Stimulated activated CD8-positive, alpha-beta memory T cell treated with anti-CD3 and anti-CD28 coated beads, Interleukin-2, amount 100 ng/mL, for 1 hour (primary cell): ENCODE results near the gene ILRUN.
"Not testable (repeated sequence)": the region's sequence is repeated elsewhere in the genome, so short reads cannot be mapped to it uniquely, and the experiment has no call there.

ENCODE experiments used
- DNase-seq, 2 donors: peaks; one replicate each; pipeline ENCODE4 v3.0.0-alpha.2; 2020; ENCODE audit warnings: low read depth in 2 of 2

ILRUN gene

DNA sequence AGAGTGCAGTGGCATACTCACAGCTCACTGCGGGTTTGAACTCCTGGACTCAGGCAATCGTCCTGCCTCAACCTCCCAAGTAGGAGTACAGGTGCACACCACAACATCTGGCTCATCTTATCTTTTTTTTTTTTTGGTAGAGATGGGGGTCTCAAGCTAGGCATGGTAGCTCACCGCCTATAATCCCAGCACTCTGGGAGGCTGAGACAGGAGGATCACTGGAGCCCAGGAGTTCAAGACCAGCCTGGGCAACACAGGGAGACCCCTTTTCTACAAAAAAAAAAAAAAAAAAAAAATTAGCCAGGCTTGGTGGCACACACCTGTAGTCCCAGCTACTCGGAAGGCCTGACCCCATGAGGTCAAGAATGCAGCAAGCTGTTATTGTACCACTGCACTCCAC is 31.5 kb downstream of the ILRUN start:
- DNase-seq, result no peak

DNA sequence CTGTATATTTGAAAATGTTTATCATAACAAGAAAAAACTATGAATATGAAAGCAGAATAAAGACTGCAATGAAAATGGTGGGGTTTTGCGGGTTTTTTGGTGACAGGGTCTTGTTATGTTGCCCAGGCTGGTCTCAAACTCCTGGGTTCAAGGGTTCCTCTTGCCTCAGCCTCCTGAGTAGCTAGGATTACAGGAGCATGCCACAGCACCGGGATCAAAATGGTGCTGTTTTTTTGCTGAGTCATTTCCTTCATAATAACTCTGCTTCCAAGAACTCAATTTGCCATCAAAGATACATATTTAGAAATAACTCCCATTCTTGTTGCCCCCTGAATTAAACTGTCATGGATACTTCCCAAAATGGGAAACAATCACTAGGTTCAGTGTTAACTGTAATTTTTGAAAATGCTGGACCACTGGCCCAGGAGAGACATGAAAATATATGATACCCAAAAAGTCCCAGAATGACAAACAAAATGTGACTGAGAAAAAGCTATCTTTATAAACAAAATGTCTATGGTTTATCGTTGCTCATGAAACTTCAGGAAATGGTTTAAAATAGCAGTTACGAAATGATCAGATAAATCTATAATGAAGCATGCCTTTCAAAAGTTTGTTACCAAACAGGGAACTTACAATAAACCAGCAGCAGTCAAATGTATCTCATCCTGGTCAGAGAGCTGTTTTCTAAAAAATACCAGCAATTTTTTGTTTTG is 32.2 kb downstream of the ILRUN start:
- DNase-seq, result no peak

DNA sequence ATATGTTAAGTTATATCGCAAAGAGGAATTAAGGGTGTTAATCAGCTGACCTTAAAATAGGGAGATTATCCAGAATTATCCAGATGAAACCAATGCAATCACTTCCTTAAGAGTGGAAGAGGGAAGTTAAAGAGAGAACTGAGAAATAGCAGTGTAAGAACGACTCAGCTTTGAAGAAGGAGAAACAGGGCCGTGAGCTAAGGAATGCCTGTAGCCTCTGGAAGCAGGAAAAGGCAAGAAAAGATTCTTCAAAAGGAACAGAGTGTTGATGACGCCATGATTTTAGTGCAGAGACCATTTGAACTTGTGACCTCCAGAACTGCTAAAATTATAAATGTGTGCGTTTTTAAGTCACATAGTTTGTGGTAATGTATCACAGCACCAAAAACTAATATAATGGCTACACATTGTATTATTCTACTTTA is 32.7 kb downstream of the ILRUN start:
- no peak for DNase-seq

DNA sequence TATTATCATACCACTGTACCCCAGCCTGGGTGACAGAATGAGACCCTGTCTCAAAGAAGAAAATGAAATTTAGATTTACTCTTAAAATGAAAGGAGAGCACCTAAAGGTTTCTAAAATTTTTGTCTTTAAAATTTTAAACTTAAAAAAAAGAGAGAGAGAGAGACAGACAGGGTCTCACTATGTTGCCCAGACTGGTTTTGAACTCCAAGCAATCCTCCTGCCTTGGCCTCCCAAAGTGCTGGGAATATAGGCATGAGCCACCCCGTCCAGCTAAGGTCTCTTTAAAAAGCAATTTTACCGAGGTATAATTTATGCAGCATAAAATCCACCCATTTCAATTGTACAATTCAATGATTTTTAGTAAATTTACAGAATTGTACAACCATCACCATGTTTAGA is 33.2 kb downstream of the ILRUN start:
- DNase-seq, result no peak

DNA sequence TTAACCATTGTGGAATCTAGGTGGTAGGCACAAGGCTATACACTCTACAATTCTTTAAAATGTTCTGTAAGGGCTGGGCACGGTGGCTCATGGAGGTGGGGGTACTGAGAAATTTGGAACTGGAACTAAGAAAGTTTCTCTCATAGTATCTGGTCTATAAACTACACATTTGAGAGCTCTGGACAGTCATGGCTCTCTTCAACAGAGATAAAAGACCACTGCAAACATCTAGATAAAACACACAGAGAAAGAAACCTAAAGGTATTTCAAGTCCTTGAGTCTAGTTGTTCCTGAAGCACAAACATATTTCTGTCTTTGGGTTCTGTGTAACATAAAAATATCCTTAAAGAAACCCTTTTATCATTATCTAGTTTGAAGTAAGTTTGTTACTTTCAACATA is 35.2 kb downstream of the ILRUN start:
- DNase-seq, result no peak

DNA sequence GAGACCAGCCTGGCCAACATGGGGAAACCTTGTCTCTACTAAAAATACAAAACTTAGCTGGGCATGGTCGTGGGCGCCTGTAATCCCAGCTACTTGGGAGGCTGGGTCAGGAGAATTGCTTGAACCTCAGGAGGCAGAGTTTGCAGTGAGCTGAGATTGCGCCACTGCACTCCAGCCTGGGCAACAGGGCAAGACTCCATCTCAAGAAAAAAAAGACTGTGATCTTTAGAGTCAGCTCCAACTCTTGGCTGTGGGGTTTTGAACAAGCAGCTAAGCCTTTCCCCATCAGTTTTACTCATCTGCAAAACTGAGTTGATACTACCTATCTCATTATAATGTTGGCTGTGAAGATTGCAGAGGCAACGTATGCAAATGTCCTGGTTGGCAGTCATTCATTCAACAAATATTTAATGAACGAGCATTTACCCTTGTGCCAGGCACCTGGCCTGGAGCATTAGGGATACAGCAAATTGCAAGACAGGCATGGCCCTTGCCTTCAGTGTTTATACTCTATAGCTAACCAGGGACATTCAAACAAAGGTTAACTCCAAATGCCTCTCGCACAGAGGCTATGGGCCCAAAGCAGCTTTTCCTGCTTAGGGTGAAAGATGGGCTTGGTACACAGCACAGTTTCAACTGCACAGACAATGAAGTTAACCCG is 37.8 kb downstream of the ILRUN start:
- DNase-seq, result no peak

DNA sequence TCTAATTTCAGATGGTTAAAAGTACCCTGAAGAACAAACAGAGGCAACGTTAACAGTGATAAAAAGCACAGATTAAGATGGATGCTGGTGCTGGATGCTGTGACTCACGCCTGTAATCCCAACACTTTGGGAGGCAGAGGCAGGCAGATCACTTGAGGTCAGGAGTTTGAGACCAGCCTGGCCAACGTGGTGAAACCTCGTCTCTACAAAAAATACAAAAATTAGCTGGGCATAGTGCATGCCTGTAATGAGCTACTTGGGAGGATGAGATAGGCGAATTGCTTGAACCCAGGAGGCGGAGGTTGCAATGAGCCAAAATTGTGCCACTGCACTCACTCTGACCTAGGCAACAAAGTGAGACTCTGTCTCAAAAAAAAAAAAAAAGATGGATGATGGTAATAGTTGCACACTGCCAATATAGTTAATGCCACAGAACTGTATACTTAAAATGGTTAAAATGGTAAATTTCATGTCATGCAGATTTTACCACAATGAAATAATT is 38.5 kb downstream of the ILRUN start:
- not testable (repeated sequence) for DNase-seq

DNA sequence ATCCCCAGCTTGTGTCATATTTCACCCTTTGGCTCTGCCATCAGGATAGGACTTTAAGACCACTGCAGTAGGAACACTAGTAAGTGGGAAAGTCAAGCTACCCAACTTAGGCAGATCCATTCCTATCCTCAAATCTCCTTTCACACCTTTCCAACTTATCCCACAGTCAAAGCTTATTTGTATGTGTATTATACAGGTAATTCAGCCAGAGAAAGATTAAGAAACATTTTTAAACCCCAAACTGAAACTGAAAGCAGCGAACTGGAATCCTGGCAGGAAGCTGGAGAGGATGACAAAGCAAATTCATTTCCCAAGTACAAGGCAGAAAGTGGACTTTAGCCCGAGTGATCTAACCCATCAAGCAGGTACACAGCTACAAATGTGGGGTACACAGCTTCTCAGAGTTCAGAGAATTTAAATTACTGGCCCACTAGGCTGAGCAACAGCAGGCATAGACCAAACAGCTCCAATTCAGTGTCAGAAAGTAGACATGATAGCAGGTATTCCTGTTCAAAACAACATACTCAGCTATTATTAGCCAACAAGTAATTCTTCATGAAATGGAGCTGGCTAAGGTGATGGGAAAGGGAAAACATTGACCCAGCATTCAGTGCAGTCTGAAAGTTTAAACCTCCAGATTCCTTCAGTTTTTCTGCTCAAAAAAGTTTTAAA is 39.1 kb downstream of the ILRUN start:
- DNase-seq, result no peak

DNA sequence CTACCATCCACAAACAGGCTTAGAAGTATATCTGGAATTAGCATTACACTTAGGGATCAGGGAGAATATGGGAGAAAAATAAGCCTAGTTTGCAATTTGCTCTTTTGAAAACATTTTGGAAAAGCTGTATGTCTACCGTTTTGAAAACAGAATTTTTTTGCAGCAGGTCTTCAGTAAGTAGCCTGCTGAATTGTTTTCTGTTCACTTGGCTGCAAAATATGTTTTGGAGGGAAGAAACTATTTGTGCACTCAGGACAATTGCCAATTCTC is 39.6 kb downstream of the ILRUN start:
- no peak for DNase-seq

DNA sequence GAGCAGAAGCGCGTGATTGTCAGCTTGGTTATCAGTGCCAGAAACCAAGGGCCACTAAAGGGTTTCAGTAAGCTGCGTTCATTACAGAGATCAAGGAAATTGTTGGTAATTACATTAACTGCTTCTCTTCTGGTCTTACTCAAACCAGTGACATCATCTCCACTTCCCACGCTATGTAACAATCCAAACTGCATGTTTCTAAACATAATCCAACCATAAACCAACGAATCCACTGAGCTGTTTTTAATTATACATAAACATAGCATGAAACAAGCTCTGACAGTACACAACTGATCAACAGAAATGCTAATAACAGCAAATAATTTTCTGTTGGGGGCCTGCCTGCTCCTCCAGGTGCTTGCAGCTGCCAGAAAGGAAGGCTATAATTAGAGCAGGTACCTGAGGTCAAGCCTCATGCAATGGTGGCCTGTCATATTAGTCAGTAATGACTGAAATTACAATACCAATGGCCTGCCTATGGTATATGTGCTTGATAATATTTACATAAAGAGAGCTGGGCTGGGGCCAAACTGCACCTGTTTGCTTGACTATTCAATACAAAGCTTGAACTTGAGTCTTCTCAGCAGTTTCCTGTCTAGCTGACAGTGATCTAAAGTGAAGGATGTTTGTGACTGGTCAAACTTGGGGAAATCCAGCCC is 40.1 kb downstream of the ILRUN start:
- DNase-seq, result no peak

DNA sequence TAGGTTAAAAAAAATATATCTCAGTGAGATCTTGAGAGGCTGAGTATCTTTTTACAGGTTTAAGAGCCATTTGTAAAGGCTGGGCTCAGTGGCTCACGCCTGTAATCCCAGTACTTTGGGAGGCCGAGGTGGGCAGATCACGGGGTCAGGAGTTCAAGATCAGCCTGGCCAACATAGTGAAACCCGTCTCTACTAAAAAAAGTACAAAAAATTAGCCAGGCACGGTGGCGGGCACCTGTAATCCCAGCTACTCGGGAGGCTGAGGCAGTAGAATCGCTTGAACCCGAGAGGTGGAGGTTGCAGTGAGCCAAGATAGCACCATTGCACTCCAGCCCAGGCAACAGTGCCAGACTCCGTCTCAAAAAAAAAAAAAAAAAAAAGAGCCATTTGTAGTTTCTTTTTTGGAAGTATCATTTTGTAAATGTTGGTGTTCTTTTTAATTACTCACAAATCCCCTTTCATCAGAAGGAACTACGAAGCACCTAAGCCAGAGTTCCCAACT is 40.6 kb downstream of the ILRUN start:
- DNase-seq, result not testable (repeated sequence)

DNA sequence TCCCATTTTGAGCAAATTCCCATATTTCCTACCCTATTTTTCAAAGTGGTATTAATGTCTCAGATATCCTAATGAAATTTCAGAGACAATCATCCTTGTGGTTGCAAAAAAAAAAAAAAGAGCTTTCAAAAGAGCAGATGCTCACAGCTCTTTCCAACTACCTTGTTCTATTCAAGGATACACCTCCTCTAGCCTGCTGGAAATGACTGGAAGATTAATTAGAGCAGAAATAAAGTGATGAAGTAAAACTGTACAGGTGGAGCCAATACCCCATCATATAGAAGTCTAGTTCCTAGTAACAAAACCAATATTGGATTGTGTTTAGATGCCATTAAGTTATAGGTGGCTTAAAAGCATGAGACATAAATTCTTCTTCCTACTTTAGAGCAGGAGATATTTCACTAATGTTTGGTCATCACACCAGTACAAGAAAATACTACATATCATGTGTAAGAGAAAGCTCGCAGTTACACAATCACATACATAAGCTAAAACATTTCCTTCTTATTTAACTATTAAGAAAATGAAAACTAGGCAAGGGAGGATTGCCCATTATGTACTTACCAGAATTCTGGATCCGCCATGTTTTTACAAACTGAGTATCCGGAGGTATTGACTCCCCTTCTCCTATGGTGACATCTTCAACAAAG is 42.4 kb downstream of the ILRUN start:
- DNase-seq, result no peak

DNA sequence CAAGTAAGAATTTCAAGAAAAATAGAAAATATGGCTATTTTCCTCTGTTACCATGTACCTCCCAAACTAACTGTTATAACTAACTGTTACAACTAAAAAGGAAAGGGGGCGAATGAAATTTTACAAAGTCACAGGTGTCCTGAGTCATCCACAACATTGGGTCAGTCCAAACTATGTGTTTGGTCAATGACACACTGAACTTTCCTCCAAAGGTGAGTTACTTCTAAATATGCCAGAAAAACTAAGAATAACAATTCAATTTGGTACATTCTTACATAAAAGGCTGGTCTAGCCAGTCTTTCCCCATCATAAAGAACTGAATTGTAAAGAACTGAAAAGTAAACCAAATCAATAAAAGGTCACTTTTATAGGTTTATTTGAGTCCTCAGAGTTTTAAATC is 44.3 kb downstream of the ILRUN start:
- no peak for DNase-seq

DNA sequence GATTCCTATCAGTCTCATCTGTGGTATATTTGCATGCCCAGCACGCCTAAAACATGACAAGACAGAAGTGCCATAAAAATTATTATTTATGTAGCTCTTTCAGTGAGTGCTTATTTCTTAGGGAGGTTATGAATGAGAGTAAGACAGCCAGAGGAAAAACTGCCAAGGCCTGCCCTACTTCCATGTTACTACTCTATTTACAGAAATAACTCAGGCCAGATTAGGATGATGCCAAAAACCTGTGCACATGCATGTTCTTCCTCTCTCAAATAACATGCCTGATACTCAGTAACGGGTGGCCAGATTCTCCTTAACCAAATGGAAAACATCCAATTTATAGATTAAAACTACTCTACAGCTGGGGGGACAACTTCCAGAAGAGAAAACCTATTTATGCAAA is 45.7 kb downstream of the ILRUN start:
- DNase-seq, result no peak

DNA sequence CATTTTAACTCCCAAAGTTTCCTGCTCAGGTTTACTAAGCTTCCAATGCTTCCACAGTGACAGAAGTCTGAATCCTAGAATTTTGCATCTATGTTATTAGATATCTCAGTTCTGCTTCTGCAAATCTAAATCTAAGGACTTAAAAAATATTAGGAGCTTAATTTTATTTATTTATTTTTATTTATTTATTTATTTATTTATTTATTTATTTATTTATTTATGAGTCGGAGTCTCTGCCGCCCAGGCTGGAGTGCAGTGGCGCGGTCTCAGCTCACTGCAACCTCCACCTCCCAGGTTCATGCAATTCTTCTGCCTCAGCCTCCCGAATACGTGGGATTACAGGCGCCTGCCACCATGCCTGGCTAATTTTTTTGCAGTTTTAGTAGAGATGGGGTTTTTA is 46.3 kb downstream of the ILRUN start:
- DNase-seq, result not testable (repeated sequence)

DNA sequence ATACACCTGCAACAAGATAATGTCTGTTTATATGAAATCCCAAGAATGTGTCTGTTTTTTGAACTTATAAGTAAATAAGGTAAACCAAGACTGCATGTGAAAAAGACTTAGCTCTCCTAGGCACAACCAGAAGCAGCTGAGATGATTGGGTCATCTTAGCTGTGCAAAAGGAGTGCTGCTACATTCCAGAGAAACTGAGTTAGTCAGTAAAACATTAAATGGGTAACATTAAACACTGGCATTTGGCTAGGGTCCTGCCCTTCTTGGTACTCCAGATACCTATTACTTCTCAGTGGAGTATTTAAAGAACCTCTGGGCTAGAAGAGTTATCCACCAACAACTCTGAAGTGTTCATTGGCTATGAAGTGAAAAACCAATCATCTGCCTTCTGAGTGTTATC is 47.8 kb downstream of the ILRUN start:
- no peak for DNase-seq
